ENCODE results near the gene PLEKHO2.
"Not testable (repeated sequence)": the region's sequence is repeated elsewhere in the genome, so short reads cannot be mapped to it uniquely, and the experiment has no call there.

DNA sequence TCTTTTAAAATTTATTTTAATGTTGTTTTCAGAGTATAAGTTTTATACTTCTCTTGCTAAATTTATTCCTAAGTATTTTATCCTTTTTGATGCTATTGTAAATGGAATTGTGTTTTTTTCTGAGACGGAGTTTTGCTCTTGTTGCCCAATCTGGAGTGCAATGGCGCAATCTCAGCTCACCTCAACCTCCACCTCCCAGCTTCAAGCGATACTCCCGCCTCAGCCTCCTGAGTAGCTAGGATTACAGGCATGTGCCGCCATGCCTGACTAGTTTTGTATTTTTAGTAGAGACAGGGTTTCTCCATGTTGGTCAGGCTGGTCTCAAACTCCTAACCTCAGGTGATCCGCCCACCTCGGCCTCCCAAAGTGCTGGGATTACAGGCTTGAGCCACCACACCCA, 46.4 kb upstream of the PLEKHO2 start:
- not testable (repeated sequence) for TF ChIP-seq POLR2A (IDR thresholded peaks at IDR 0.05; ENCODE audit: low read depth, low read length); TAF1 (IDR thresholded peaks at IDR 0.05; ENCODE audit: low read depth, low read length); POLR2AphosphoS5 (IDR thresholded peaks at IDR 0.05; ENCODE audit: low read depth, low read length); SPI1 (IDR thresholded peaks at IDR 0.05; ENCODE audit: low read depth, low read length); PAX5 (IDR thresholded peaks at IDR 0.05; ENCODE audit: insufficient read depth, low read length, severe bottlenecking)
